Neural progenitor cell (in vitro differentiated cells): ENCODE data around the gene GRAMD1B. TPM values are rescaled to one million over a fixed set of nuclear protein-coding genes. Genes with fewer than 3 reads are reported as not detected.

Experiments
- DNase-seq: peaks from one replicate; pipeline ENCODE4 v3.0.0-alpha.2; 2016; ENCODE audit warnings: low spot score
- H2AFZ ChIP-seq: fragments of 200-600 bp; sonication (generic); replicated peaks from 2 replicates; pipeline ENCODE4 v1.6.1; 2016; ENCODE audit warnings: antibody characterized with exemption
- H3F3A ChIP-seq: fragments of 200-600 bp; sonication (generic); 2 replicates; pipeline ENCODE4 v1.6.1; 2016; ENCODE audit warnings: antibody characterized with exemption, low read depth
- H3K27ac ChIP-seq: fragments of 200-600 bp; sonication (generic); 2 replicates; pipeline ENCODE4 v1.5.1; 2016; ENCODE audit warnings: mild to moderate bottlenecking
- H3K27me3 ChIP-seq: fragments of 200-600 bp; sonication (generic); 2 replicates; pipeline ENCODE4 v1.6.1; 2016; ENCODE audit warnings: mild to moderate bottlenecking, moderate library complexity
- H3K36me3 ChIP-seq: fragments of 200-600 bp; sonication (generic); 2 replicates; pipeline ENCODE4 v1.5.1; 2016
- H3K4me1 ChIP-seq: fragments of 200-600 bp; sonication (generic); 2 replicates; pipeline ENCODE4 v1.6.1; 2016; ENCODE audit warnings: mixed run types
- H3K4me2 ChIP-seq: fragments of 200-600 bp; sonication (generic); 2 replicates; pipeline ENCODE4 v1.6.1; 2016
- H3K4me3 ChIP-seq: fragments of 200-600 bp; sonication (generic); 2 replicates; pipeline ENCODE4 v1.5.1; 2016
- H3K79me2 ChIP-seq: fragments of 200-600 bp; sonication (generic); 2 replicates; pipeline ENCODE4 v1.6.1; 2016; ENCODE audit warnings: low read depth
- H3K9ac ChIP-seq: fragments of 200-600 bp; sonication (generic); 2 replicates; pipeline ENCODE4 v1.6.1; 2016
- H3K9me3 ChIP-seq: fragments of 200-600 bp; sonication (generic); 2 replicates; pipeline ENCODE4 v1.5.1; 2016; ENCODE audit warnings: low read depth
- H4K20me1 ChIP-seq: fragments of 200-600 bp; sonication (generic); 2 replicates; pipeline ENCODE4 v1.6.1; 2016; ENCODE audit warnings: low read depth
- H3K27ac Mint-ChIP-seq: 3 replicates; pipeline ENCODE4 v1.8.0; 2021; ENCODE audit warnings: mixed read lengths
- H3K27me3 Mint-ChIP-seq: 2 replicates; pipeline ENCODE4 v1.8.0; 2022; ENCODE audit warnings: low read depth, mild to moderate bottlenecking, inconsistent platforms, moderate library complexity, mixed read lengths; ENCODE audit not compliant: insufficient read depth
- H3K36me3 Mint-ChIP-seq: 3 replicates; pipeline ENCODE4 v1.8.0; 2021; ENCODE audit warnings: mixed read lengths
- H3K4me1 Mint-ChIP-seq: 3 replicates; pipeline ENCODE4 v1.8.0; 2021; ENCODE audit warnings: mixed read lengths
- H3K4me3 Mint-ChIP-seq: 3 replicates; pipeline ENCODE4 v1.8.0; 2021; ENCODE audit warnings: mild to moderate bottlenecking, moderate library complexity, mixed read lengths
- H3K9me3 Mint-ChIP-seq: 3 replicates; pipeline ENCODE4 v1.8.0; 2020; ENCODE audit warnings: mixed read lengths
- CTCF ChIP-seq: fragments of 200-600 bp; sonication (generic); IDR thresholded peaks from 2 replicates; pipeline ENCODE4 v1.5.1; 2017; ENCODE audit warnings: antibody characterized with exemption, mild to moderate bottlenecking
- EZH2 ChIP-seq: fragments of 200-600 bp; sonication (generic); IDR thresholded peaks from 2 replicates; pipeline ENCODE4 v1.6.1; 2017; ENCODE audit warnings: antibody characterized with exemption, mild to moderate bottlenecking, moderate library complexity
- EZH2phosphoT487 ChIP-seq: fragments of 200-600 bp; sonication (generic); IDR thresholded peaks from 2 replicates; pipeline ENCODE4 v1.6.1; 2017; ENCODE audit warnings: antibody characterized with exemption
- total RNA-seq: library from RNA; depleted of rRNA; stranded (reverse); fragments of >200 nt; gene quantifications from 2 replicates; pipeline ENCODE4 v1.2.3, GENCODE V29; 2015; ENCODE audit warnings: low replicate concordance

Gene GRAMD1B
- total RNA-seq, 1 donor from 2014 or later: 12.6 TPM

- no peaks in the 10 kb centered on the region for H3K9me3 ChIP-seq
- no peaks in the 10 kb centered on the region for H3K36me3 ChIP-seq
- Mint-ChIP-seq H3K4me1 (no peaks in the 10 kb centered on the region), H3K9me3 (no peaks in the 10 kb centered on the region), H3K4me3 (no peak overlapping the region), H3K27ac (no peak overlapping the region), H3K36me3 (no peaks in the 10 kb centered on the region), H3K27me3 (no peaks in the 10 kb centered on the region)
- no peak overlapping the region for H3K4me2 ChIP-seq
- TF ChIP-seq EZH2phosphoT487 (no peak), CTCF (no peak), EZH2 (no peak)
- H3K4me3 ChIP-seq: no peak overlapping the region
- H3K79me2 ChIP-seq: no peaks in the 10 kb centered on the region
- no peak overlapping the region for H3K27ac ChIP-seq
- no peaks in the 10 kb centered on the region for H3K27me3 ChIP-seq
- no peak overlapping the region for H2AFZ ChIP-seq
- H3K9ac ChIP-seq: no peak overlapping the region
- no peak for DNase-seq
- no peaks in the 10 kb centered on the region for H3K4me1 ChIP-seq
- H3F3A ChIP-seq: no peaks in the 10 kb centered on the region
- no peaks in the 10 kb centered on the region for H4K20me1 ChIP-seq
Observed at GRCh38 chr11:123382555-123383074, 47.5 kb upstream of the GRAMD1B start.

GRCh38 chr11:123384116-123384515, 46.0 kb upstream of the GRAMD1B start:
- no peaks in the 10 kb centered on the region for H3K4me1 ChIP-seq
- no peaks in the 10 kb centered on the region for H3K36me3 ChIP-seq
- no peaks in the 10 kb centered on the region for H4K20me1 ChIP-seq
- no peaks in the 10 kb centered on the region for H3F3A ChIP-seq
- no peaks in the 10 kb centered on the region for H3K36me3 Mint-ChIP-seq
- no peaks in the 10 kb centered on the region for H3K4me1 Mint-ChIP-seq
- H3K4me2 ChIP-seq: no peak overlapping the region
- H3K27ac ChIP-seq: no peak overlapping the region
- no peak overlapping the region for H3K9ac ChIP-seq
- no peak overlapping the region for H3K27ac Mint-ChIP-seq
- H3K4me3 ChIP-seq: no peak overlapping the region
- no peak overlapping the region for H2AFZ ChIP-seq
- no peak for DNase-seq
- H3K79me2 ChIP-seq: no peaks in the 10 kb centered on the region
- TF ChIP-seq EZH2 (no peak), CTCF (no peak), EZH2phosphoT487 (no peak)
- H3K27me3 ChIP-seq: no peaks in the 10 kb centered on the region
- H3K27me3 Mint-ChIP-seq: no peaks in the 10 kb centered on the region
- H3K9me3 ChIP-seq: no peaks in the 10 kb centered on the region
- H3K9me3 Mint-ChIP-seq: no peaks in the 10 kb centered on the region
- no peak overlapping the region for H3K4me3 Mint-ChIP-seq

- H3K27me3 Mint-ChIP-seq: no peaks in the 10 kb centered on the region
- no peaks in the 10 kb centered on the region for H3K36me3 Mint-ChIP-seq
- Histone ChIP-seq H3K27ac (no peak overlapping the region), H4K20me1 (no peaks in the 10 kb centered on the region), H3K36me3 (no peaks in the 10 kb centered on the region), H2AFZ (no peak overlapping the region), H3F3A (no peaks in the 10 kb centered on the region), H3K27me3 (no peaks in the 10 kb centered on the region), H3K4me3 (no peak overlapping the region), H3K4me1 (no peaks in the 10 kb centered on the region), H3K79me2 (no peaks in the 10 kb centered on the region), H3K4me2 (no peak overlapping the region), H3K9ac (no peak overlapping the region), H3K9me3 (no peaks in the 10 kb centered on the region)
- no peaks in the 10 kb centered on the region for H3K9me3 Mint-ChIP-seq
- H3K27ac Mint-ChIP-seq: no peak overlapping the region
- H3K4me3 Mint-ChIP-seq: no peak overlapping the region
- no peaks in the 10 kb centered on the region for H3K4me1 Mint-ChIP-seq
- no peak for DNase-seq
- TF ChIP-seq CTCF: no peak
- TF ChIP-seq EZH2phosphoT487: no peak
- TF ChIP-seq EZH2: no peak
Observed at GRCh38 chr11:123386796-123387510, 43.1 kb upstream of the GRAMD1B start.
